ENCODE measurements around the gene PIGB. TPM values are rescaled to one million over a fixed set of nuclear protein-coding genes. Genes with fewer than 3 reads are reported as not detected.
"Not testable (repeated sequence)": the region's sequence is repeated elsewhere in the genome, so short reads cannot be mapped to it uniquely, and the experiment has no call there.

The PIGB gene
- total RNA-seq, 2 donors from 2014 or later = 21.4 to 24.7 TPM

GRCh38 chr15:55349282-55349681 lies 30.3 kb downstream of the PIGB start:
- H3K27ac Mint-ChIP-seq = no peak overlapping the region
- DNase-seq (ENCODE audit: low spot score in 2 of 2) (no peak), ATAC-seq (no peak)
- H3K9me3 Mint-ChIP-seq = no peaks in the 10 kb centered on the region
- H3K36me3 Mint-ChIP-seq = peaks cover 0 to 15% of the 10 kb centered on the region in 2 donors

- Mint-ChIP-seq H3K27ac (no peak overlapping the region), H3K36me3 (no peaks in the 10 kb centered on the region), H3K9me3 (no peaks in the 10 kb centered on the region)
- ATAC-seq = no peak
- DNase-seq (ENCODE audit: low spot score in 2 of 2) = no peak
Observed at GRCh38 chr15:55353025-55353424, 34.0 kb downstream of the PIGB start.

- no peak for DNase-seq (ENCODE audit: low spot score in 2 of 2)
- Mint-ChIP-seq H3K9me3 (no peaks in the 10 kb centered on the region), H3K36me3 (no peaks in the 10 kb centered on the region), H3K27ac (peak overlapping the region in 1 of 2 donors; percentile 3)
- ATAC-seq = no peak
Observed at GRCh38 chr15:55356985-55357585, 38.1 kb downstream of the PIGB start.

DNA sequence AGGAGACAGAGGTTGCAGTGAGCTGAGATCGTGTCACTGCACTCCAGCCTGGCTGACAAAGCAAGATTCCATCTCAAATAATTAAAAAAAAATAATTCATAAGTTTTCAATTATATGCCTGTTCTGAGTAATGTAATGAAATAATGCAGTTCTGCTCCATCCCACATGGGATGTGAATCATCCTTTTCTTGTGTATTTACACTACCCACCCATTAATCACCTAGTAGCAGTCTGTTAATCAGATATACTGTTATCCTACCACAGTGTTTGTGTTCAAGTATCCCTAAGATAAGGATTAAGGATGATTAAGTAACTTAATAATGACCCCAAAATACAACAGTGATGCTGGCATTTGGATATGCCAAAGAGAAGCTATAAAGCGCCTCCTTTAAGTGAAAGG lies 38.8 kb downstream of the PIGB start:
- Mint-ChIP-seq H3K9me3 (no peaks in the 10 kb centered on the region), H3K36me3 (no peaks in the 10 kb centered on the region)
- ATAC-seq = no peak

DNA sequence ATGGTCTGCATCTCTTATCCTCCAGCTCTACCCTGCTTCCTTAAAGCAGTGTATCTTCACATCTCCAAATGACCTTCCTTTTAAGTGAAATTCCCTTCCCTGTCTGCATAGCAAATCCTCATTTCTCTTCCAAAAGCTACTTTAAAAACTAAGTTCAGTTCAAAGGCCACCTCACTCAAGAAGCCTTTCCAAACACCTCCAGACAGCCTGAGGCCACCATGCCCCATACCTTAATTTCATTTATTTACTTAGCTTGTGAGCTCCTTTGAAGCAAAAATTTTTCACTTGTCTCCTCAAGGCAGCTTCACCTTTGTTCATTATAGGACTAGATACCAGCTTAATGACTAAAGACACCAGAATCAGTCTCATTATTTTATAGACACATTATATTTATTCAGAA lies 39.4 kb downstream of the PIGB start:
- no peak for DNase-seq (ENCODE audit: low spot score in 2 of 2)
- ATAC-seq = no peak
- Mint-ChIP-seq H3K36me3 (no peaks in the 10 kb centered on the region), H3K9me3 (no peaks in the 10 kb centered on the region), H3K27ac (peak overlapping the region in 1 of 2 donors; percentile 47)

More for the DNA sequence above, 38.8 kb downstream of the PIGB start:
- H3K27ac Mint-ChIP-seq = no peak overlapping the region
- no peak for DNase-seq (ENCODE audit: low spot score in 2 of 2)

- ATAC-seq (no peak), DNase-seq (ENCODE audit: low spot score in 2 of 2) (no peak)
- no peaks in the 10 kb centered on the region for H3K36me3 Mint-ChIP-seq
- H3K9me3 Mint-ChIP-seq = no peaks in the 10 kb centered on the region
- peak overlapping the region; percentile 0 to 30 for H3K27ac Mint-ChIP-seq
Observed at GRCh38 chr15:55360256-55360655, 41.2 kb downstream of the PIGB start.

GRCh38 chr15:55361048-55361447 lies 42.0 kb downstream of the PIGB start:
- ATAC-seq = no peak
- no peaks in the 10 kb centered on the region for H3K9me3 Mint-ChIP-seq
- peak overlapping the region in 1 of 2 donors; percentile 30 for H3K27ac Mint-ChIP-seq

DNA sequence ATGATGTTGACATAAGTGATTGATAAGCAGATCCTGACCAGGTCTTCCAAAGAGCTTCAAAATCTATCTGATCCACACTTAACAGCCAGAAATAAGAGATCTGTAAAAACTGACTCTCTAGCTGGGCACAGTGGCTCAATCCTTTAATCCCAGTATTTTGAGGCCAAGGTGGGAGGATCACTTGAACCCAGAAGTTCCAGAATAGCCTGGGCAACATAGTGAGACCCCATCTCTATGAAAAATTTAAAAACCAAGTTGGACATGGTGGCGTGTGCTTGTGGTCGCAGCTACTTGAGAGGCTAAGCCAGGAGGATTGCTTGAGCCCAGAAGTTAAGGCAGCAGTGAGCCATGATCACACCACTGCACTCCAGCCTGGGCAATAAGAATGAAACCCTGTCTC lies 43.6 kb downstream of the PIGB start:
- Mint-ChIP-seq H3K36me3 (no peaks in the 10 kb centered on the region), H3K9me3 (no peaks in the 10 kb centered on the region)
- no peak for ATAC-seq

More at GRCh38 chr15:55361048-55361447, 42.0 kb downstream of the PIGB start:
- no peaks in the 10 kb centered on the region for H3K36me3 Mint-ChIP-seq
- no peak for DNase-seq (ENCODE audit: low spot score in 2 of 2)

GRCh38 chr15:55366981-55367380 lies 48.0 kb downstream of the PIGB start:
- no peak overlapping the region for H3K27ac Mint-ChIP-seq
- DNase-seq (ENCODE audit: low spot score in 2 of 2) (no peak), ATAC-seq (no peak)

More for the DNA sequence above, 43.6 kb downstream of the PIGB start:
- DNase-seq (ENCODE audit: low spot score in 2 of 2) = no peak
- peak overlapping the region in 1 of 2 donors; percentile 73 for H3K27ac Mint-ChIP-seq

DNA sequence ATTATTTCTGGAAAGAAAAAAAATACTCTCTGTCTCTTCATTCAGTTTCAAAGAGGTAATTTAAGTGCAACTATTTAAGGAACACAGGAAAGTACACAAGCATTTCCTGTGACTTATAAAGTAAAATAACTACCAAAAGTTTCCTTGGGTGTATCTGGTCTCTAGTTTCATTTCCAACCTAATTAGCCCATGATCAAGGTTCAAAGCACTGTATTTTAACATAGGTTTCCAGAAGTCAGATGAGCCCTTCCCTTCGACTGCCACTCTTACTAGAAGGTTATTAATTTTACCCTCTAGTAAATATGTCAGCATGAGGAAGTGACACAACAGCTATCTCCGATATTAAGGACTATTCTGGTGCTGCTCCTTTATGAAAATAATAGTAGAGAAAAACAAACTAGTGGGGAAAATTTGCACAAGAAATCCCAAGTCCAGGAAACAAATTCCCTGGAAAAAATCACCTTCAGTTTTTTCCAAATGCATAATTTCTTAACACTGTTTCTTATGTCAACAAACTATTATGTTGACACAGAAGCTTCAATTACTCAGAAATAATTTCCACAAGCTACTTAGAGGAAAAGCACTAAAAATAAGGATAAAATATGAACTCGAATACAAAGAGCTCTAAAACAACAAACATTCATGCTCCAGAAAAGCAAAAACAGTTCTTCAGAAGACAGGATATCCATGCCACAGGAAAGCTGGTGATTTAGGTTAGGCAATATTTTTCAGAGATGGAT lies 53.8 kb downstream of the PIGB start:
- Mint-ChIP-seq H3K36me3 (no peaks in the 10 kb centered on the region), H3K27ac (peak overlapping the region in 1 of 2 donors; percentile 79), H3K9me3 (no peaks in the 10 kb centered on the region)
- peak in 1 of 2 donors; percentile 22 for ATAC-seq
- no peak for DNase-seq (ENCODE audit: low spot score in 2 of 2)

More at GRCh38 chr15:55366981-55367380, 48.0 kb downstream of the PIGB start:
- Mint-ChIP-seq H3K36me3 (no peaks in the 10 kb centered on the region), H3K9me3 (no peaks in the 10 kb centered on the region)

- no peak for DNase-seq (ENCODE audit: low spot score in 2 of 2)
- Mint-ChIP-seq H3K36me3 (peaks cover 0 to 8% of the 10 kb centered on the region in 2 donors), H3K27ac (peak overlapping the region in 1 of 2 donors; percentile 25), H3K9me3 (no peaks in the 10 kb centered on the region)
- no peak for ATAC-seq
Observed at GRCh38 chr15:55379095-55379494, 60.1 kb downstream of the PIGB start.

GRCh38 chr15:55381595-55381994 lies 62.6 kb downstream of the PIGB start:
- Mint-ChIP-seq H3K27ac (no peak overlapping the region), H3K36me3 (peaks cover 0 to 8% of the 10 kb centered on the region in 2 donors), H3K9me3 (no peaks in the 10 kb centered on the region)
- ATAC-seq (no peak), DNase-seq (ENCODE audit: low spot score in 2 of 2) (no peak)

GRCh38 chr15:55383687-55384086 lies 64.7 kb downstream of the PIGB start:
- DNase-seq (ENCODE audit: low spot score in 2 of 2) (no peak), ATAC-seq (no peak)
- peaks cover 0 to 8% of the 10 kb centered on the region in 2 donors for H3K36me3 Mint-ChIP-seq
- H3K9me3 Mint-ChIP-seq = no peaks in the 10 kb centered on the region
- H3K27ac Mint-ChIP-seq = no peak overlapping the region

DNA sequence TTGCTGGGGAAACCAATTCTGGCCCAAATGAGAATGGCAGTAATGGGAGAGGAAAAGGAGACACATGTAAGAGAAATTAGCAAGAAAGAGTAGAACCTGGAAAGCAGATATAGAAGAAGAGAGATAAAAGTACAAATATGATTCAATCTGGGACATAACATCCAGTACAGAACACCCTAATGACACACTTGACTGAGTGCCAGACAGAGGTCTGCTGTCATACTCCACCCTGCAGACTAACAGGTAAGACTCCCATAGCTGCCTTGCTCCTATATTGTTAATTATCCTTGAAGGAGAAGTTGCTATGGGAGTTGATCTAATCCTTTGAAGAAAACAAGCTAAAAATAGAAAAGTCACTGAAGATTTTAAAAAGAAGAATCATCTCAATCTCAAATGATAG lies 68.0 kb downstream of the PIGB start:
- H3K27ac Mint-ChIP-seq = no peak overlapping the region
- no peak for ATAC-seq
- peaks cover 0 to 8% of the 10 kb centered on the region in 2 donors for H3K36me3 Mint-ChIP-seq
- no peak for DNase-seq (ENCODE audit: low spot score in 2 of 2)
- no peaks in the 10 kb centered on the region for H3K9me3 Mint-ChIP-seq

DNA sequence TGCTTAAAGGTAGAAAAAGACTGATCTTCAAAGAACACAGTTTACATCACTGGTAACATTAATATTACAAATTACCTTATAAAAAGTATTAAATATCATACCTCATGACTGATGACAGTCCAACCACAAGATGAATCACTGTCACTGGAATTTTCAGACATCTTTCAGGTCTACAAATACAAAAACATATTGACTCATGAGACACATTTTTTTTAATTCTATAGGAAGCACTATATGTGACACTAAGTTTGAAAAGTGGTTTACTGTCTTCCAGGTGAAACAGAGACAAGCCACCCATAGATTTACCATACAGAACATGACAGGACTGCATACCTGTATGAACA lies 70.2 kb downstream of the PIGB start:
- ATAC-seq (peak; percentile 31 to 63), DNase-seq (ENCODE audit: low spot score in 2 of 2) (no peak)
- Mint-ChIP-seq H3K9me3 (no peaks in the 10 kb centered on the region), H3K36me3 (no peaks in the 10 kb centered on the region), H3K27ac (peak overlapping the region; percentile 1 to 12)

DNA sequence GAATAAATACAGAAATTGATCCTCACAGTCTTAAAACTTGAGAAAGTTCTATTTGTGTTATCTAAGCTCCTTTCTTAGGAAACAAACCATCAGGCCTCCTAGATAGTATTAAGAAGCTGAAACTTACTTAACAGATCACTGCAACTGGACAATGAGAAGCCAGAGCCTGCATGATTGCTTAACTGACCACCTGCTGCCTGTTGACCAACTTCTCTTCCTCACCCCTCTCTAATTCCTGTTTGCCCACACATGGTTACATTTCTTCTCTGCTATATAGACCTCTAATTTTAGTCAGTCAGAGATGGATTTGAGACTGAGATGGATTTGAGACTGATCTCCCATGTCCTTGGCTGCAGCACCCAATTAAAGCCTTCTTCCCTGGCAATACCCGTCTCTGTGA lies 75.7 kb downstream of the PIGB start:
- Mint-ChIP-seq H3K27ac (peak overlapping the region in 1 of 2 donors; percentile 21), H3K36me3 (peaks cover 16 to 41% of the 10 kb centered on the region in 2 donors), H3K9me3 (peaks cover 4 to 11% of the 10 kb centered on the region in 2 donors)
- DNase-seq (ENCODE audit: low spot score in 2 of 2) (no peak), ATAC-seq (no peak)

GRCh38 chr15:55398243-55398642 lies 79.2 kb downstream of the PIGB start:
- Mint-ChIP-seq H3K9me3 (peaks cover 8 to 11% of the 10 kb centered on the region in 2 donors), H3K27ac (no peak overlapping the region), H3K36me3 (peaks cover 16 to 41% of the 10 kb centered on the region in 2 donors)
- ATAC-seq (no peak), DNase-seq (ENCODE audit: low spot score in 2 of 2) (no peak)

DNA sequence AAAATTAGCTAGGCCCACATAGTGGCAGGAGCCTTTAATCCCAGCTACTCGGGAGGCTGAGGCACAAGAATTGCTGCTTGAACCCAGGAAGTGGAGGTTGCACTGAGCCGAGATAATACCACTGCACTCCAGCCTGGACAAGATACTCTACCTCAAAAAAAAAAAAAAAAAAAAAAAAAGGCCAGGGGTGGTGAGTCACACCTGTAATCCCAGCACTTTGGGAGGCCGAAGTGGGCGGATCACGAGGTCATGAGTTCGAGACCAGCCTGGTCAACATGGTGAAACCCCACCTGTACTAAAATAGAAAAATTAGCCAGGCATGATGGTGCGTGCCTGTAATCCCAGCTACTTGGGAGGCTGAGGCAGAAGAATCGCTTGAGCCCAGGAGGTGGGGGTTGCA lies 81.0 kb downstream of the PIGB start:
- not testable (repeated sequence) for H3K9me3 Mint-ChIP-seq; H3K27ac Mint-ChIP-seq; DNase-seq (ENCODE audit: low spot score in 2 of 2); ATAC-seq
- H3K36me3 Mint-ChIP-seq = peaks cover 12 to 33% of the 10 kb centered on the region in 2 donors
